ENCODE data around the gene DRC3.

GRCh38 chr17:17965152-17965721 lies 7.4 kb upstream of the DRC3 start:
- TF ChIP-seq CTCF (IDR thresholded peaks at IDR 0.05 in 2 of 3, conservative IDR thresholded peaks at IDR 0.05 in 1 of 3; ENCODE audit: control insufficient read depth in 2 of 3, extremely low read depth in 1 of 3, insufficient read depth in 1 of 3, low read depth in 3 of 3, low read length in 3 of 3) (no peak), IRF3 (IDR thresholded peaks at IDR 0.05) (no peak), POLR2AphosphoS2 (IDR thresholded peaks at IDR 0.05; ENCODE audit: low read depth, low read length) (no peak), POLR2A (IDR thresholded peaks at IDR 0.05; ENCODE audit: low read depth, low read length) (no peak), NRF1 (conservative IDR thresholded peaks at IDR 0.05; ENCODE audit: low read depth, low read length) (no peak), HDAC2 (IDR thresholded peaks at IDR 0.05) (no peak), BCL11A (IDR thresholded peaks at IDR 0.05; ENCODE audit: low read depth, low read length) (no peak)
